Fibroblast of gingiva (primary cell): ENCODE results near the gene PRR20A.
"Not testable (repeated sequence)": the region's sequence is repeated elsewhere in the genome, so short reads cannot be mapped to it uniquely, and the experiment has no call there.

ENCODE experiments used
- DNase-seq: peaks from one replicate; pipeline ENCODE4 v3.0.0-alpha.2; 2011; ENCODE audit warnings: low read depth

The PRR20A gene

DNA sequence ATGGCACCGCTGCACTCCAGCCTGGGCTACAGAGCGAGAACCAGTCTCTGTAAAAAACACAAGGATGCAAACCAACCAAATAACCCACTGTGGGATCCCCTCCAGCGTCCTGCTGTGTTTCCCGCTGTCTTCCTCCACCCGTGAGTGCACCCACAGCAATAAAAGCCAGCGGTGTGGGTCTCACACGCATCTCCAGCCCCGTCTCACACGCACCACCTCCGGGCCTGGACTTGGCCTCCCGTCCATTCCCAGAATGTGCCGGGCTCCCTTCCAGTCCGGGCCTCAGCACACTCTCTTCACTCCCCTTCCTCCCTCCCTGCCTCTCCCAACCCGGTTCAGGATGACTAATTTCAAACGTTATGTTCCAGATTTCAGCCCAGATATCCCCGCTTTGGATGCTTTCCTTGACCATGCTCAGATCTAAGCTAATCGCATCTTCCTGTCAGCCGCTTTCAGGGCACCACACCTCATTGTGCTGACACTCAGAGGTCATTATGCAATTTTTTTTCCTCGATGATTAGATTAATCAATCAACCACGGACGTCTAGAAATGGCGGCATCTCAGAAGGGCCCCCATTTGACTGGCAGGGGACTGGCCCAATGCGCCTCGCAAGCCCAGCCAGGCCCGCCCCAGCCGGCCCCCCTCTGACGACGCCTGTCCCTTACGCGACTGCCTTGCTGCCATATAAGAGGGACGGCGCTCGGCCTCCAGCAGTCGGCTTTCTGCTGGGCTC is at the start of gene PRR20A:
PRR20A (plus strand) TSS at position 684 of the 734 bp plus-strand sequence. CDS start 387 bp downstream, outside the sequence.
- not testable (repeated sequence) for DNase-seq

DNA sequence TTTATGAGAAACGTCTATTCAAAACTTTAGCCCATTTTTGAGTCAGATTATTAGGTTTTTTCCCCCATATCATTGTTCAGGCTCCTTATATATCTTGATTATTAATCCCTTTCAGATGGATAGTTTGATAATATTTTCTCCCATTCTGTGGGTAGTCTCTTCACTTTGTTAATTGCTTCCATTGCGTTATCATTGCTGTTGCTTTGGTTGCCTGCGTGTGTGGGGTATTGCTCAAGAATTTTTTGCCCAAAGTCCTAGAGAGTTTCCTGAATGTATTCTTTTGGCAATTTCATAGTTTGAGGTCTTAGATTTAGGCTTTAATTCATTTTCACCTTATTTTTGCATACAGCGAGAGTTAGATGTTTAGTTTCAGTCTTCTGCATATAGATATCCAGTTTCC is 25.8 kb upstream of the PRR20A start:
- DNase-seq, result no peak

DNA sequence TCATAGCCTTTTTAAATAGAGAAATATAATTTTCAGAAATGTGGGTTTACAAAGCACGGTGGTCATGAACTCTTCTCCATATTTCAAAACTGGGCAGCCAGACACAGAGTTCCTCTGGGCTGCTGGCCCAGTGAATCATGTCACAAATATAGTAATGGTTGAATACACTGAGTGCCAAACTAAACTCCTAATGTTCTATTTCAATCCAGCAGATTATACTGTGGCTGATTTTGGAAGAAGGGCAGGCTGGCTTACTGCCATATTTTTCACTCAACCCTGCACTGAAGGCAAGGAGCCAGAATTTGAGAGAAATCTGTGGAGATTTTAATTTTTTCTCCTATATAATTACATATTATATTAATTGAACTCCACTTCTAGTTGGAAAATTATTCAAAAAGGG is 17.0 kb upstream of the PRR20A start:
- no peak for DNase-seq

DNA sequence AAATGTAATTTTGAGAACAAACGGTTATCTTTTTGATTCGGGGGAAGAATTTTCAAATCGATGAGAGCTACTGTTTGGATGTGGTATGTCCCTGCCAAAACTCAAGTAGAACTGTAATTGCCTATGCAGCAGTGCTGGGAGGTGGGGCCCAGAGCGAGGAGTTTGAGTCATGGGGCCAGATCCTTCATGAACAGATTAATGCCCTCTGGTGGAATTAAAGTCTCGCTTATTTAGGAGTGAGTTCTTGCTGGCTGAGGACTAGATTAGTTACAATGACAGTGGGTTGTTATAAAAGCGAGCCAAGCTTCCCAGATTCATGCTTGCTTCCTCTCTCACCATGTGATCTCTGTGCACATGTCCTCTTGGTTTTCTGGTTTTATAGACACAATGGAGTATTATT is 11.8 kb upstream of the PRR20A start:
- no peak for DNase-seq

DNA sequence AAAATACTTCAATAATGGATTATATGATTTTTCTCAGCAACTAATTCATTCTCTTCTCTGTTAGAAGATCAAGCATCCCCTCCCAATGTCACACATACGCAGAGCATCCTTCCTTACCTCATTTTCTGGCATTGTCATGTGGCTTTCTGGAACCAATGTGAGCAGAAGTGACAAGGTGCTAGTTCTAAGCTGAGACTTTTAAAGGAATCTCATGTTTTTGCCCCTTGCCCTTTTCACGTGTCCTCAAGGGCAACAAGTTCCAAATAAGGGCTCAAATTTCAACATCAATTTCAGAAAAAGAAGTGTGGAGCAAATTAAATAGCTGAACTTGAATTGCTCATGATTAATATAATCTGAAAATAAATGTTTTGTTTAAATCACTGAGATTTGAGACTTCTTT is 4.6 kb upstream of the PRR20A start:
- DNase-seq, result no peak

- DNase-seq, result no peak
Observed at GRCh38 chr13:57137585-57137984, 3.1 kb upstream of the PRR20A start.

- no peak for DNase-seq
Observed at GRCh38 chr13:57138988-57139387, 1.7 kb upstream of the PRR20A start.

DNA sequence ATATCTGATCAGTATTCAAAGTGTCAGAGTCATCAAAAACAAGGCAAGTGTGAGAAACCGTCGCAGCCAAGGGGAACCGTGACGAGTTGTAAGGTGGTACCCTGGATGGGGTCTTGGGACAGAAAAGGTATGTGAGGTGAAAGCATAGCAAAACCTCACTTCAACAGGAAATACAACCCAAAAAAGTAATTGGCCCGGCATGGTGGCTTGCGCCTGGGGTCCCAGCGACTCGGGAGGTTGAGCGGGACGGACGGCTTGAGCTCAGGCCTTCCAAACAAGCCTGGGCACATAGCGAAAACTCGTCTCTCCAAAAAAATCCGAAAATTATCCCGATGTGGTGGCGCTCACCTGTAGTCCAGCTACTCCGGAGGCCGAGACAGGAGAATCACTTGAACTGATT is 937 bp upstream of the PRR20A start:
- DNase-seq, result not testable (repeated sequence)

DNA sequence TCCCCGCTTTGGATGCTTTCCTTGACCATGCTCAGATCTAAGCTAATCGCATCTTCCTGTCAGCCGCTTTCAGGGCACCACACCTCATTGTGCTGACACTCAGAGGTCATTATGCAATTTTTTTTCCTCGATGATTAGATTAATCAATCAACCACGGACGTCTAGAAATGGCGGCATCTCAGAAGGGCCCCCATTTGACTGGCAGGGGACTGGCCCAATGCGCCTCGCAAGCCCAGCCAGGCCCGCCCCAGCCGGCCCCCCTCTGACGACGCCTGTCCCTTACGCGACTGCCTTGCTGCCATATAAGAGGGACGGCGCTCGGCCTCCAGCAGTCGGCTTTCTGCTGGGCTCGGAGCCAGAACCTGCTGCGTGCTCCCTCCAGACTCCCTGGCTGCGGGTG is 6.5 kb downstream of the PRR20A start, which contains the start of gene PRR20B:
PRR20B (plus strand) TSS at position 301 of the 400 bp plus-strand sequence. CDS start 387 bp downstream, outside the sequence.
- not testable (repeated sequence) for DNase-seq

- not testable (repeated sequence) for DNase-seq
Observed at GRCh38 chr13:57148106-57148505, 7.4 kb downstream of the PRR20A start.

- DNase-seq, result not testable (repeated sequence)
Observed at GRCh38 chr13:57153761-57154160, 13.0 kb downstream of the PRR20A start, which contains the start of gene PRR20C. PRR20C (plus strand) TSS chr13:57154061; CDS start chr13:57154448, 387 bp downstream.

GRCh38 chr13:57160332-57160731 is 19.6 kb downstream of the PRR20A start, which contains the start of gene PRR20D:
PRR20D (plus strand) TSS chr13:57160632; CDS start chr13:57161019, 387 bp downstream.
- not testable (repeated sequence) for DNase-seq

DNA sequence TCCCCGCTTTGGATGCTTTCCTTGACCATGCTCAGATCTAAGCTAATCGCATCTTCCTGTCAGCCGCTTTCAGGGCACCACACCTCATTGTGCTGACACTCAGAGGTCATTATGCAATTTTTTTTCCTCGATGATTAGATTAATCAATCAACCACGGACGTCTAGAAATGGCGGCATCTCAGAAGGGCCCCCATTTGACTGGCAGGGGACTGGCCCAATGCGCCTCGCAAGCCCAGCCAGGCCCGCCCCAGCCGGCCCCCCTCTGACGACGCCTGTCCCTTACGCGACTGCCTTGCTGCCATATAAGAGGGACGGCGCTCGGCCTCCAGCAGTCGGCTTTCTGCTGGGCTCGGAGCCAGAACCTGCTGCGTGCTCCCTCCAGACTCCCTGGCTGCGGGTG is 26.2 kb downstream of the PRR20A start, which contains the start of gene PRR20E:
PRR20E (plus strand) TSS at position 301 of the 400 bp plus-strand sequence. CDS start 387 bp downstream, outside the sequence.
- not testable (repeated sequence) for DNase-seq

GRCh38 chr13:57191667-57192066 is 50.9 kb downstream of the PRR20A start:
- DNase-seq, result no peak
